Stomach (tissue), 9 donors: ENCODE measurements around the gene KDM5A. TPM values are rescaled to one million over a fixed set of nuclear protein-coding genes. Genes with fewer than 3 reads are reported as not detected.
A peak's percentile ranks its signal among the peaks of the same experiment; 100 is the strongest.

Source experiments
- DNase-seq, 2 donors: peaks; one replicate each; pipeline versions ENCODE4 v3.0.0 to v3.0.0-alpha.2; 2013 to 2019
- H3K27ac ChIP-seq, 5 donors: fragments of 200-600 bp in 4 of 5; sonication (generic) in 4 of 5; one replicate each; pipeline ENCODE4 v1.5.1; 2013 to 2019; ENCODE audit warnings: mild to moderate bottlenecking in 1 of 5, moderate library complexity in 1 of 5
- H3K27me3 ChIP-seq, 3 donors: fragments of 200-600 bp; sonication (generic); one replicate each; pipeline ENCODE4 v1.5.1; 2017 to 2019; ENCODE audit warnings: mixed run types in 1 of 3
- H3K36me3 ChIP-seq, 4 donors: fragments of 200-600 bp; sonication (generic); 1 replicate in 3 of 4; 2 replicates in 1 of 4; pipeline ENCODE4 v1.5.1; 2016 to 2019
- H3K4me1 ChIP-seq, 4 donors: fragments of 200-600 bp; sonication (generic); one replicate each; pipeline ENCODE4 v1.5.1; 2016 to 2019
- H3K4me3 ChIP-seq, 4 donors: fragments of 200-600 bp; sonication (generic) in 3 of 4; one replicate each; pipeline ENCODE4 v1.5.1; 2016 to 2019; ENCODE audit warnings: mild to moderate bottlenecking in 1 of 4
- H3K9me3 ChIP-seq, 4 donors: fragments of 200-600 bp; sonication (generic); one replicate each; pipeline ENCODE4 v1.5.1; 2016 to 2019
- CTCF ChIP-seq, 7 experiments: fragments of 450-650 bp in 4 of 7; fragments of 200-600 bp in 3 of 7; sonication (generic) in 3 of 7; IDR thresholded peaks; one replicate each; pipeline ENCODE4 v1.5.1; 2016 to 2019; ENCODE audit warnings: antibody characterized with exemption in 7 of 7, control low read depth in 2 of 7, mild to moderate bottlenecking in 1 of 7
- EP300 ChIP-seq: sonication (generic); formaldehyde crosslinking; IDR thresholded peaks from one replicate; pipeline ENCODE4 v1.6.1; 2017; ENCODE audit warnings: antibody characterized with exemption
- POLR2A ChIP-seq, 4 donors: fragments of 450-650 bp; IDR thresholded peaks; one replicate each; pipeline ENCODE4 v1.6.1; 2016; ENCODE audit warnings: antibody characterized with exemption in 4 of 4, control low read depth in 2 of 4, mild to moderate bottlenecking in 1 of 4, moderate library complexity in 1 of 4
- POLR2AphosphoS5 ChIP-seq, 3 donors: sonication (generic); formaldehyde crosslinking; IDR thresholded peaks; one replicate each; pipeline ENCODE4 v1.6.1; 2016; ENCODE audit warnings: antibody characterized with exemption in 3 of 3
- WGBS, 5 donors: extraction: QIAGEN DNeasy Blood & Tissue Kit in 3 of 5; methylation state at CpG; one replicate each; pipeline versions ENCODE4 v1.1.5 to v1.1.7; 2013 to 2018; 5-methylcytosine and 5-hydroxymethylcytosine counted together
- intact Hi-C: fragments of 100-400 bp; cut with DNase I; formaldehyde crosslinking; loops from one replicate; pipeline ENCODE4 v1.15.1; 2023; ENCODE audit warnings: low total_unique reads
- polyA plus RNA-seq, 3 donors: library from polyadenylated mRNA; stranded (reverse); fragments of 200-250 nt; gene quantifications; one replicate each; pipeline ENCODE4 v1.2.3, GENCODE V29; 2013
- total RNA-seq, 5 donors: library from RNA; depleted of rRNA; stranded (reverse); fragments of >200 nt; gene quantifications; one replicate each; pipeline versions ENCODE4 v1.1.0 to v1.2.3, GENCODE V29; 2014 to 2016
- donor health status: healthy with polysubstance abuse.
- donor health status: Bipolar disorder and iron deficiency.
- donor health status: healthy.

KDM5A gene
- total and polyA plus RNA-seq, 8 donors = 3.2 to 178 (median 67.5) TPM

GRCh38 chr12:256958-257357 is 132.2 kb downstream of the KDM5A start:
- no peak overlapping the region for H3K27ac ChIP-seq
- no peak for DNase-seq
- H3K4me1 ChIP-seq = no peaks in the 10 kb centered on the region
- 69 to 81% (median 79%) methylated on average over 3 of the region's 3 CpGs for WGBS, 5 donors
- TF ChIP-seq CTCF (IDR thresholded peaks at IDR 0.05) (no peak), EP300 (no peak), POLR2A (IDR thresholded peaks at IDR 0.05) (no peak), POLR2AphosphoS5 (IDR thresholded peaks at IDR 0.05) (no peak)
- H3K9me3 ChIP-seq = no peaks in the 10 kb centered on the region
- no peak overlapping the region for H3K4me3 ChIP-seq
- peaks cover 0 to 71% (median 10%) of the 10 kb centered on the region in 3 donors for H3K27me3 ChIP-seq
- no peaks in the 10 kb centered on the region for H3K36me3 ChIP-seq
- intact Hi-C loops = no loop called here

GRCh38 chr12:256225-256624 is 132.9 kb downstream of the KDM5A start:
- no peaks in the 10 kb centered on the region for H3K36me3 ChIP-seq
- H3K27ac ChIP-seq = no peak overlapping the region
- WGBS, 5 donors = 88 to 93% (median 90%) methylated on average over 6 of the region's 6 CpGs
- no peaks in the 10 kb centered on the region for H3K4me1 ChIP-seq
- intact Hi-C loops = no loop called here
- no peak overlapping the region for H3K4me3 ChIP-seq
- peaks cover 0 to 63% (median 10%) of the 10 kb centered on the region in 3 donors for H3K27me3 ChIP-seq
- no peak for DNase-seq
- H3K9me3 ChIP-seq = no peaks in the 10 kb centered on the region
- TF ChIP-seq POLR2A (IDR thresholded peaks at IDR 0.05) (no peak), CTCF (IDR thresholded peaks at IDR 0.05) (no peak), EP300 (no peak), POLR2AphosphoS5 (IDR thresholded peaks at IDR 0.05) (no peak)

- no peak overlapping the region for H3K27ac ChIP-seq
- no peak for DNase-seq
- WGBS, 5 donors = 83 to 92% (median 86%) methylated on average over 9 of the region's 9 CpGs
- H3K36me3 ChIP-seq = no peaks in the 10 kb centered on the region
- H3K9me3 ChIP-seq = no peaks in the 10 kb centered on the region
- H3K27me3 ChIP-seq = peaks cover 0 to 57% (median 6%) of the 10 kb centered on the region in 3 donors
- no peak overlapping the region for H3K4me3 ChIP-seq
- no peak for TF ChIP-seq POLR2AphosphoS5 (IDR thresholded peaks at IDR 0.05)
- no peak for TF ChIP-seq POLR2A (IDR thresholded peaks at IDR 0.05)
- no peak for TF ChIP-seq EP300
- no peak for TF ChIP-seq CTCF (IDR thresholded peaks at IDR 0.05)
- no peaks in the 10 kb centered on the region for H3K4me1 ChIP-seq
- intact Hi-C loops = no loop called here
Measured at GRCh38 chr12:254912-255311, 134.2 kb downstream of the KDM5A start.

GRCh38 chr12:254039-254438 is 135.1 kb downstream of the KDM5A start:
- 43 to 56% (median 49%) methylated on average over 10 of the region's 10 CpGs for WGBS, 5 donors
- H3K9me3 ChIP-seq = no peaks in the 10 kb centered on the region
- H3K4me3 ChIP-seq = no peak overlapping the region
- no peak overlapping the region for H3K27ac ChIP-seq
- H3K4me1 ChIP-seq = no peaks in the 10 kb centered on the region
- no peaks in the 10 kb centered on the region for H3K36me3 ChIP-seq
- DNase-seq = peak in 1 of 2 donors; percentile 36
- peaks cover 0 to 49% (median 0%) of the 10 kb centered on the region in 3 donors for H3K27me3 ChIP-seq
- TF ChIP-seq EP300 = no peak
- TF ChIP-seq POLR2AphosphoS5 (IDR thresholded peaks at IDR 0.05) = no peak
- no peak for TF ChIP-seq CTCF (IDR thresholded peaks at IDR 0.05)
- no peak for TF ChIP-seq POLR2A (IDR thresholded peaks at IDR 0.05)
- intact Hi-C loops = no loop called here
